Adrenal gland (tissue), 12 donors: ENCODE measurements around the gene COIL. TPM values are rescaled to one million over a fixed set of nuclear protein-coding genes. Genes with fewer than 3 reads are reported as not detected.

Experiments used
- DNase-seq, 7 donors: peaks; one replicate each; pipeline ENCODE4 v3.0.0-alpha.2; 2019 to 2020
- H3K27ac ChIP-seq, 5 donors: fragments of 200-600 bp; sonication (generic) in 4 of 5; 1 replicate in 3 of 5; 2 replicates in 2 of 5; pipeline versions ENCODE4 v1.5.1 to v1.8.0; 2016 to 2020; ENCODE audit warnings: mild to moderate bottlenecking in 1 of 5
- H3K27me3 ChIP-seq: fragments of 200-600 bp; 2 replicates; pipeline ENCODE4 v1.8.0; 2021
- H3K36me3 ChIP-seq, 2 donors: fragments of 200-600 bp; replicated peaks in 1 of 2; 1 replicate in 1 of 2; 2 replicates in 1 of 2; pipeline versions ENCODE4 v1.5.1 to v1.8.0; 2018 to 2022
- H3K4me1 ChIP-seq, 2 donors: fragments of 200-600 bp; replicated peaks in 1 of 2; 1 replicate in 1 of 2; 2 replicates in 1 of 2; pipeline versions ENCODE4 v1.5.1 to v1.8.0; 2018 to 2021
- H3K4me3 ChIP-seq, 4 donors: fragments of 200-600 bp; sonication (generic) in 3 of 4; one replicate each; pipeline ENCODE4 v1.5.1; 2016 to 2018
- H3K9me3 ChIP-seq, 3 donors: fragments of 200-600 bp; sonication (generic) in 1 of 3; replicated peaks in 1 of 3; 1 replicate in 2 of 3; 2 replicates in 1 of 3; pipeline versions ENCODE4 v1.5.1 to v1.8.0; 2016 to 2021
- CTCF ChIP-seq, 6 experiments: fragments of 450-650 bp in 4 of 6; fragments of 200-600 bp in 2 of 6; sonication (generic) in 1 of 6; IDR thresholded peaks; 1 replicate in 5 of 6; 2 replicates in 1 of 6; pipeline versions ENCODE4 v1.5.1 to v1.8.0; 2016 to 2021; ENCODE audit warnings: antibody characterized with exemption in 6 of 6, mild to moderate bottlenecking in 2 of 6, moderate library complexity in 1 of 6
- POLR2A ChIP-seq, 2 donors: fragments of 450-650 bp; IDR thresholded peaks; one replicate each; pipeline ENCODE4 v1.6.1; 2017; ENCODE audit warnings: antibody characterized with exemption in 2 of 2, mild to moderate bottlenecking in 2 of 2, moderate library complexity in 1 of 2
- WGBS, 4 donors: extraction: QIAGEN DNeasy Blood & Tissue Kit in 2 of 4; methylation state at CpG; one replicate each; pipeline versions ENCODE4 v1.1.5 to v1.1.7; 2013 to 2017; 5-methylcytosine and 5-hydroxymethylcytosine counted together
- intact Hi-C, 2 donors: fragments of 100-400 bp; cut with DNase I; formaldehyde crosslinking; loops; one replicate each; pipeline versions ENCODE4 v1.14.1 to v1.15.0; 2022 to 2023
- microRNA counts, 2 donors: library from miRNA; unstranded; fragments of <30 nt; microRNA quantifications; one replicate each; lab custom pipeline; 2016
- polyA plus RNA-seq, 3 donors: library from polyadenylated mRNA; stranded (reverse); fragments of 200-250 nt in 2 of 3; fragments of 350-450 nt in 1 of 3; fragmentation: Illumina TruSeq in 1 of 3; extraction: RNeasy Lipid Tissue Mini Kit (QIAGEN cat#74804) in 1 of 3; gene quantifications; one replicate each; pipeline ENCODE4 v1.2.3, GENCODE V29; 2013 to 2014
- total RNA-seq, 9 donors: library from RNA; depleted of rRNA in 4 of 9; stranded (reverse); fragments of >200 nt in 4 of 9; fragments of 120-200 nt in 1 of 9; fragmentation: NEBNext Ultra II Directional in 1 of 9; extraction: Animal tissue kit (Norgen Biotek cat#: 25700) in 1 of 9; gene quantifications; one replicate each; pipeline versions ENCODE4 v1.1.0 to v1.2.4, GENCODE V29; 2013 to 2023
- donor health status: healthy with polysubstance abuse.
- donor health status: Bipolar disorder and iron deficiency.
- donor health status: DM: yes; HTN: yes; CAD: no.
- donor health status: DM: no; HTN: no; CAD: no.
- donor health status: DM: no; HTN: no; CAD: no.
- donor health status: DM: yes; HTN: yes; CAD: no.

Gene COIL
- total and polyA plus RNA-seq, 12 donors: 4.3 to 16.7 (median 9.0) TPM

GRCh38 chr17:56890390-56890789 is 70.5 kb downstream of the COIL start:
- intact Hi-C loops: no loop called here
- Histone ChIP-seq H3K27ac (no peak overlapping the region), H3K4me1 (no peaks in the 10 kb centered on the region), H3K27me3 (no peaks in the 10 kb centered on the region), H3K9me3 (no peaks in the 10 kb centered on the region), H3K4me3 (no peak overlapping the region), H3K36me3 (peaks cover 0 to 52% of the 10 kb centered on the region in 2 donors)
- no peak for DNase-seq
- TF ChIP-seq POLR2A (IDR thresholded peaks at IDR 0.05) (no peak), CTCF (IDR thresholded peaks at IDR 0.05) (no peak)
- WGBS, 4 donors: 90 to 100% (median 95%) methylated on average over 1 to 6 of the region's 6 CpGs; no CpG with 5 or more reads in 1 of the 4 donors

MicroRNA genes within 50 kb of the gene (microRNA counts, 767-probe panel; counts per million panel counts)
- 0 counts per million in 2 donors for microRNA hsa-miR-3614-5p (lab: Ali Mortazavi, UCI)

Other genes with a start within 250 kb of the COIL start
- under 1 TPM in 7 of 9 donors, not detected in 2; 0.37 to 0.92 (median 0.56) TPM for gene C17orf67, start 127.1 kb downstream of the COIL start, total RNA-seq
- 1 to 10 TPM in 2 of 3 donors, under 1 TPM in 1; 0.29 to 3.3 (median 1.9) TPM for gene C17orf67, start 127.1 kb downstream of the COIL start, polyA plus RNA-seq
- 1 to 10 TPM in 8 of 9 donors, under 1 TPM in 1; 0.97 to 8.4 (median 4.1) TPM for gene DGKE, start 126.9 kb downstream of the COIL start, total RNA-seq
- gene DGKE, start 126.9 kb downstream of the COIL start, polyA plus RNA-seq: 1 to 10 TPM; 1.7 to 5.1 (median 1.9) TPM
- gene TRIM25, start 47.0 kb downstream of the COIL start, total RNA-seq: 10 to 100 TPM; 14.8 to 82.4 (median 58.6) TPM
- 10 to 100 TPM; 12.6 to 56.6 (median 23.6) TPM for gene TRIM25, start 47.0 kb downstream of the COIL start, polyA plus RNA-seq
- 100 to 1,000 TPM; 194 to 487 (median 235) TPM for gene SCPEP1, start 17.1 kb upstream of the COIL start, total RNA-seq
- 100 to 1,000 TPM; 206 to 408 (median 334) TPM for gene SCPEP1, start 17.1 kb upstream of the COIL start, polyA plus RNA-seq
- 100 to 1,000 TPM in 1 of 9 donors, 10 to 100 TPM in 8; 14.0 to 259 (median 30.0) TPM for gene AKAP1, start 124.2 kb upstream of the COIL start, total RNA-seq
- gene AKAP1, start 124.2 kb upstream of the COIL start, polyA plus RNA-seq: 10 to 100 TPM; 15.2 to 46.6 (median 16.2) TPM